Esophagus muscularis mucosa (tissue), 4 donors: Measurements from ENCODE around the gene RNF141. TPM values are rescaled to one million over a fixed set of nuclear protein-coding genes. Genes with fewer than 3 reads are reported as not detected.

Source experiments
- DNase-seq: peaks from one replicate; pipeline ENCODE4 v3.0.0-alpha.2; 2017; ENCODE audit errors: extremely low spot score
- H3K27ac ChIP-seq, 4 donors: fragments of 200-600 bp; sonication (generic); replicated peaks in 1 of 4; 1 replicate in 3 of 4; 2 replicates in 1 of 4; pipeline ENCODE4 v1.5.1; 2016 to 2019; ENCODE audit warnings: mild to moderate bottlenecking in 1 of 4
- H3K27me3 ChIP-seq, 4 donors: fragments of 200-600 bp; sonication (generic); one replicate each; pipeline versions ENCODE4 v1.5.1 to v1.6.0; 2016 to 2019
- H3K36me3 ChIP-seq, 4 donors: fragments of 200-600 bp; sonication (generic); one replicate each; pipeline ENCODE4 v1.5.1; 2016 to 2019
- H3K4me1 ChIP-seq, 4 donors: fragments of 200-600 bp; sonication (generic); one replicate each; pipeline ENCODE4 v1.5.1; 2016 to 2019
- H3K4me3 ChIP-seq, 4 donors: fragments of 200-600 bp; sonication (generic); 1 replicate in 2 of 4; 2 replicates in 2 of 4; pipeline ENCODE4 v1.5.1; 2016 to 2019; ENCODE audit warnings: mild to moderate bottlenecking in 4 of 4, moderate library complexity in 1 of 4
- H3K9me3 ChIP-seq, 4 donors: fragments of 200-600 bp; sonication (generic); 1 replicate in 3 of 4; 2 replicates in 1 of 4; pipeline ENCODE4 v1.5.1; 2016 to 2019
- CTCF ChIP-seq, 3 experiments: fragments of 200-600 bp in 2 of 3; fragments of 450-650 bp in 1 of 3; sonication (generic) in 2 of 3; IDR thresholded peaks; one replicate each; pipeline ENCODE4 v1.5.1; 2017 to 2019; ENCODE audit warnings: antibody characterized with exemption in 3 of 3, mild to moderate bottlenecking in 2 of 3, moderate library complexity in 1 of 3
- EP300 ChIP-seq: sonication (generic); formaldehyde crosslinking; IDR thresholded peaks from one replicate; pipeline ENCODE4 v1.6.1; 2017; ENCODE audit warnings: antibody characterized with exemption
- POLR2A ChIP-seq: fragments of 450-650 bp; IDR thresholded peaks from one replicate; pipeline ENCODE4 v1.6.1; 2017; ENCODE audit warnings: antibody characterized with exemption, moderate library complexity, mild to moderate bottlenecking, low read depth
- POLR2AphosphoS5 ChIP-seq, 2 donors: sonication (generic); formaldehyde crosslinking; IDR thresholded peaks; one replicate each; pipeline ENCODE4 v1.6.1; 2017; ENCODE audit warnings: antibody characterized with exemption in 2 of 2
- WGBS: methylation state at CpG from one replicate; pipeline ENCODE4 v1.1.5; 2018; 5-methylcytosine and 5-hydroxymethylcytosine counted together
- intact Hi-C: fragments of 100-400 bp; cut with DNase I; formaldehyde crosslinking; loops from one replicate; pipeline ENCODE4 v1.15.1; 2023
- total RNA-seq, 4 donors: library from RNA; depleted of rRNA; stranded (reverse); fragments of >200 nt; gene quantifications; one replicate each; pipeline versions ENCODE4 v1.1.0 to v1.2.1, GENCODE V29; 2016

RNF141 gene
- total RNA-seq, 4 donors from 2014 or later: 24.1 to 39.3 (median 34.9) TPM

GRCh38 chr11:10579700-10580099, 38.7 kb upstream of the RNF141 start:
- intact Hi-C loops: no loop called here
- Histone ChIP-seq H3K27ac (peak overlapping the region; percentile 72 to 84 (median 80)), H3K9me3 (no peaks in the 10 kb centered on the region), H3K4me3 (no peak overlapping the region), H3K36me3 (peaks cover 0 to 87% (median 27%) of the 10 kb centered on the region in 4 donors), H3K4me1 (peaks cover 22 to 87% (median 71%) of the 10 kb centered on the region in 4 donors), H3K27me3 (no peaks in the 10 kb centered on the region)
- TF ChIP-seq POLR2AphosphoS5 (IDR thresholded peaks at IDR 0.05) (no peak), CTCF (IDR thresholded peaks at IDR 0.05) (no peak), POLR2A (no peak), EP300 (no peak)
- WGBS: 100% methylated on average over 2 of the region's 3 CpGs
- DNase-seq: no peak

- H3K9me3 ChIP-seq: no peaks in the 10 kb centered on the region
- WGBS: 100% methylated on average over 3 of the region's 4 CpGs
- TF ChIP-seq EP300 (no peak), CTCF (IDR thresholded peaks at IDR 0.05) (no peak), POLR2A (no peak), POLR2AphosphoS5 (IDR thresholded peaks at IDR 0.05) (no peak)
- peaks cover 0 to 73% (median 29%) of the 10 kb centered on the region in 4 donors for H3K36me3 ChIP-seq
- intact Hi-C loops: no loop called here
- no peaks in the 10 kb centered on the region for H3K27me3 ChIP-seq
- H3K4me1 ChIP-seq: peaks cover 25 to 74% (median 52%) of the 10 kb centered on the region in 4 donors
- H3K4me3 ChIP-seq: no peak overlapping the region
- no peak for DNase-seq
- peak overlapping the region; percentile 7 to 57 (median 26) for H3K27ac ChIP-seq
Measured at GRCh38 chr11:10576035-10576398, 35.0 kb upstream of the RNF141 start.

- Histone ChIP-seq H3K4me1 (peaks cover 25 to 69% (median 47%) of the 10 kb centered on the region in 4 donors), H3K27me3 (no peaks in the 10 kb centered on the region), H3K36me3 (peaks cover 0 to 67% (median 26%) of the 10 kb centered on the region in 4 donors), H3K27ac (peak overlapping the region; percentile 7 to 57 (median 26)), H3K9me3 (no peaks in the 10 kb centered on the region), H3K4me3 (no peak overlapping the region)
- intact Hi-C loops: no loop called here
- WGBS: 92% methylated on average over 3 of the region's 3 CpGs
- DNase-seq: no peak
- TF ChIP-seq POLR2AphosphoS5 (IDR thresholded peaks at IDR 0.05): peak in 1 of 2 donors; percentile 8
- TF ChIP-seq EP300: no peak
- no peak for TF ChIP-seq CTCF (IDR thresholded peaks at IDR 0.05)
- no peak for TF ChIP-seq POLR2A
Measured at GRCh38 chr11:10575346-10576034, 34.5 kb upstream of the RNF141 start.

GRCh38 chr11:10573556-10573955, 32.6 kb upstream of the RNF141 start:
- no peak overlapping the region for H3K4me3 ChIP-seq
- no peaks in the 10 kb centered on the region for H3K27me3 ChIP-seq
- H3K27ac ChIP-seq: peak overlapping the region; percentile 21 to 44 (median 34)
- H3K4me1 ChIP-seq: peaks cover 19 to 58% (median 30%) of the 10 kb centered on the region in 4 donors
- TF ChIP-seq POLR2AphosphoS5 (IDR thresholded peaks at IDR 0.05): peak in 1 of 2 donors; percentile 6
- TF ChIP-seq EP300: no peak
- intact Hi-C loops: no loop called here
- 77% methylated on average over 3 of the region's 3 CpGs for WGBS
- no peak for DNase-seq
- H3K9me3 ChIP-seq: no peaks in the 10 kb centered on the region
- peaks cover 0 to 48% (median 23%) of the 10 kb centered on the region in 4 donors for H3K36me3 ChIP-seq

- intact Hi-C loops: no loop called here
- Histone ChIP-seq H3K4me1 (peaks cover 18 to 53% (median 26%) of the 10 kb centered on the region in 4 donors), H3K27me3 (no peaks in the 10 kb centered on the region), H3K4me3 (no peak overlapping the region), H3K36me3 (peaks cover 0 to 46% (median 23%) of the 10 kb centered on the region in 4 donors), H3K27ac (peak overlapping the region; percentile 21 to 44 (median 34)), H3K9me3 (no peaks in the 10 kb centered on the region)
- DNase-seq: no peak
- TF ChIP-seq EP300 (no peak), POLR2AphosphoS5 (IDR thresholded peaks at IDR 0.05) (no peak), POLR2A (no peak), CTCF (IDR thresholded peaks at IDR 0.05) (no peak)
Measured at GRCh38 chr11:10573028-10573427, 32.0 kb upstream of the RNF141 start.
